ENCODE measurements around the gene PHF21B.
"Not testable (repeated sequence)": the region's sequence is repeated elsewhere in the genome, so short reads cannot be mapped to it uniquely, and the experiment has no call there.

The PHF21B gene

GRCh38 chr22:44965171-44965570, 44.6 kb downstream of the PHF21B start:
- Histone ChIP-seq H3K9me3 (ENCODE audit: control insufficient read depth, insufficient read depth, low read length) (no peaks in the 10 kb centered on the region), H3K4me3 (ENCODE audit: low read length) (no peak overlapping the region), H3K36me3 (ENCODE audit: control insufficient read depth, insufficient read depth, low read length) (no peaks in the 10 kb centered on the region; the same call in none of the 2 replicates), H3K27ac (ENCODE audit: low read length) (no peak overlapping the region), H3K27me3 (ENCODE audit: control insufficient read depth, insufficient read depth, low read length) (no peaks in the 10 kb centered on the region), H3K4me1 (ENCODE audit: control insufficient read depth, insufficient read depth, low read length) (peaks cover 12% of the 10 kb centered on the region; the same call in 1 of the 2 replicates)
- no CpG with 5 or more reads among the region's 6 CpGs for WGBS (ENCODE audit: insufficient coverage, insufficient read length)
- DNase-seq (ENCODE audit: low read depth, low spot score): no peak

GRCh38 chr22:44964722-44965078, 45.1 kb downstream of the PHF21B start:
- H3K9me3 ChIP-seq (ENCODE audit: control insufficient read depth, insufficient read depth, low read length): no peaks in the 10 kb centered on the region
- no peak for DNase-seq (ENCODE audit: low read depth, low spot score)
- WGBS (ENCODE audit: insufficient coverage, insufficient read length): no CpG with 5 or more reads among the region's 6 CpGs

GRCh38 chr22:44963832-44964721, 45.7 kb downstream of the PHF21B start:
- no peaks in the 10 kb centered on the region; the same call in none of the 2 replicates for H3K36me3 ChIP-seq (ENCODE audit: control insufficient read depth, insufficient read depth, low read length)
- H3K27me3 ChIP-seq (ENCODE audit: control insufficient read depth, insufficient read depth, low read length): no peaks in the 10 kb centered on the region
- H3K27ac ChIP-seq (ENCODE audit: low read length): no peak overlapping the region
- no CpG with 5 or more reads among the region's 20 CpGs for WGBS (ENCODE audit: insufficient coverage, insufficient read length)
- no peak for DNase-seq (ENCODE audit: low read depth, low spot score)
- H3K4me3 ChIP-seq (ENCODE audit: low read length): no peak overlapping the region
- no peaks in the 10 kb centered on the region for H3K9me3 ChIP-seq (ENCODE audit: control insufficient read depth, insufficient read depth, low read length)
- H3K4me1 ChIP-seq (ENCODE audit: control insufficient read depth, insufficient read depth, low read length): peaks cover 12% of the 10 kb centered on the region; the same call in 1 of the 2 replicates

More at GRCh38 chr22:44964722-44965078, 45.1 kb downstream of the PHF21B start:
- no peak overlapping the region for H3K4me3 ChIP-seq (ENCODE audit: low read length)
- peaks cover 12% of the 10 kb centered on the region; the same call in 1 of the 2 replicates for H3K4me1 ChIP-seq (ENCODE audit: control insufficient read depth, insufficient read depth, low read length)
- H3K36me3 ChIP-seq (ENCODE audit: control insufficient read depth, insufficient read depth, low read length): no peaks in the 10 kb centered on the region; the same call in none of the 2 replicates
- H3K27me3 ChIP-seq (ENCODE audit: control insufficient read depth, insufficient read depth, low read length): no peaks in the 10 kb centered on the region
- no peak overlapping the region for H3K27ac ChIP-seq (ENCODE audit: low read length)

GRCh38 chr22:44962741-44963454, 46.9 kb downstream of the PHF21B start:
- no peak overlapping the region for H3K4me3 ChIP-seq (ENCODE audit: low read length)
- no peaks in the 10 kb centered on the region for H3K27me3 ChIP-seq (ENCODE audit: control insufficient read depth, insufficient read depth, low read length)
- H3K4me1 ChIP-seq (ENCODE audit: control insufficient read depth, insufficient read depth, low read length): peaks cover 11% of the 10 kb centered on the region
- no CpG with 5 or more reads among the region's 18 CpGs for whole genome bisulfite sequencing (ENCODE audit: insufficient coverage, insufficient read length)
- H3K27ac ChIP-seq (ENCODE audit: low read length): no peak overlapping the region
- H3K9me3 ChIP-seq (ENCODE audit: control insufficient read depth, insufficient read depth, low read length): no peaks in the 10 kb centered on the region
- H3K36me3 ChIP-seq (ENCODE audit: control insufficient read depth, insufficient read depth, low read length): no peaks in the 10 kb centered on the region; the same call in none of the 2 replicates
- DNase-seq (ENCODE audit: low read depth, low spot score): no peak

- not testable (repeated sequence) for H3K9me3 ChIP-seq (ENCODE audit: control insufficient read depth, insufficient read depth, low read length); DNase-seq (ENCODE audit: low read depth, low spot score); H3K36me3 ChIP-seq (ENCODE audit: control insufficient read depth, insufficient read depth, low read length); H3K27me3 ChIP-seq (ENCODE audit: control insufficient read depth, insufficient read depth, low read length); H3K4me3 ChIP-seq (ENCODE audit: low read length); H3K27ac ChIP-seq (ENCODE audit: low read length)
- WGBS (ENCODE audit: insufficient coverage, insufficient read length): no CpG with 5 or more reads among the region's 7 CpGs
- peaks cover 15% of the 10 kb centered on the region for H3K4me1 ChIP-seq (ENCODE audit: control insufficient read depth, insufficient read depth, low read length)
Observed at GRCh38 chr22:44961682-44962081, 48.1 kb downstream of the PHF21B start.

GRCh38 chr22:44956840-44957767, 52.7 kb downstream of the PHF21B start:
- Histone ChIP-seq H3K4me1 (ENCODE audit: control insufficient read depth, insufficient read depth, low read length) (peaks cover 11% of the 10 kb centered on the region), H3K4me3 (ENCODE audit: low read length) (no peak overlapping the region), H3K27me3 (ENCODE audit: control insufficient read depth, insufficient read depth, low read length) (no peaks in the 10 kb centered on the region), H3K27ac (ENCODE audit: low read length) (no peak overlapping the region), H3K36me3 (ENCODE audit: control insufficient read depth, insufficient read depth, low read length) (no peaks in the 10 kb centered on the region), H3K9me3 (ENCODE audit: control insufficient read depth, insufficient read depth, low read length) (no peaks in the 10 kb centered on the region)
- DNase-seq (ENCODE audit: low read depth, low spot score): no peak
- no CpG with 5 or more reads among the region's 18 CpGs for WGBS (ENCODE audit: insufficient coverage, insufficient read length)

- DNase-seq (ENCODE audit: low read depth, low spot score): no peak
- no peak overlapping the region for H3K4me3 ChIP-seq (ENCODE audit: low read length)
- H3K27ac ChIP-seq (ENCODE audit: low read length): no peak overlapping the region
- no peaks in the 10 kb centered on the region for H3K27me3 ChIP-seq (ENCODE audit: control insufficient read depth, insufficient read depth, low read length)
- no peaks in the 10 kb centered on the region for H3K36me3 ChIP-seq (ENCODE audit: control insufficient read depth, insufficient read depth, low read length)
- peaks cover 9% of the 10 kb centered on the region for H3K4me1 ChIP-seq (ENCODE audit: control insufficient read depth, insufficient read depth, low read length)
- no peaks in the 10 kb centered on the region for H3K9me3 ChIP-seq (ENCODE audit: control insufficient read depth, insufficient read depth, low read length)
- no CpG with 5 or more reads among the region's 8 CpGs for WGBS (ENCODE audit: insufficient coverage, insufficient read length)
Observed at GRCh38 chr22:44955102-44955501, 54.7 kb downstream of the PHF21B start.

GRCh38 chr22:44954149-44954548, 55.7 kb downstream of the PHF21B start:
- H3K4me1 ChIP-seq (ENCODE audit: control insufficient read depth, insufficient read depth, low read length): peaks cover 9% of the 10 kb centered on the region

GRCh38 chr22:44952863-44953746, 56.7 kb downstream of the PHF21B start:
- H3K27me3 ChIP-seq (ENCODE audit: control insufficient read depth, insufficient read depth, low read length): no peaks in the 10 kb centered on the region
- no peak for DNase-seq (ENCODE audit: low read depth, low spot score)

More at GRCh38 chr22:44954149-44954548, 55.7 kb downstream of the PHF21B start:
- H3K4me3 ChIP-seq (ENCODE audit: low read length): no peak overlapping the region
- no peaks in the 10 kb centered on the region for H3K36me3 ChIP-seq (ENCODE audit: control insufficient read depth, insufficient read depth, low read length)
- H3K27ac ChIP-seq (ENCODE audit: low read length): no peak overlapping the region
- DNase-seq (ENCODE audit: low read depth, low spot score): no peak
- H3K27me3 ChIP-seq (ENCODE audit: control insufficient read depth, insufficient read depth, low read length): no peaks in the 10 kb centered on the region
- WGBS (ENCODE audit: insufficient coverage, insufficient read length): no CpG with 5 or more reads among the region's 10 CpGs
- no peaks in the 10 kb centered on the region for H3K9me3 ChIP-seq (ENCODE audit: control insufficient read depth, insufficient read depth, low read length)

More at GRCh38 chr22:44952863-44953746, 56.7 kb downstream of the PHF21B start:
- Histone ChIP-seq H3K4me3 (ENCODE audit: low read length) (no peak overlapping the region), H3K27ac (ENCODE audit: low read length) (no peak overlapping the region), H3K4me1 (ENCODE audit: control insufficient read depth, insufficient read depth, low read length) (peaks cover 8% of the 10 kb centered on the region), H3K36me3 (ENCODE audit: control insufficient read depth, insufficient read depth, low read length) (no peaks in the 10 kb centered on the region), H3K9me3 (ENCODE audit: control insufficient read depth, insufficient read depth, low read length) (no peaks in the 10 kb centered on the region)
- WGBS (ENCODE audit: insufficient coverage, insufficient read length): no CpG with 5 or more reads among the region's 15 CpGs

Measured in iPS DF 6.9 (cell line).